ENCODE data around the gene BDH1.
"Not testable (repeated sequence)": the region's sequence is repeated elsewhere in the genome, so short reads cannot be mapped to it uniquely, and the experiment has no call there.

The BDH1 gene, protein sequence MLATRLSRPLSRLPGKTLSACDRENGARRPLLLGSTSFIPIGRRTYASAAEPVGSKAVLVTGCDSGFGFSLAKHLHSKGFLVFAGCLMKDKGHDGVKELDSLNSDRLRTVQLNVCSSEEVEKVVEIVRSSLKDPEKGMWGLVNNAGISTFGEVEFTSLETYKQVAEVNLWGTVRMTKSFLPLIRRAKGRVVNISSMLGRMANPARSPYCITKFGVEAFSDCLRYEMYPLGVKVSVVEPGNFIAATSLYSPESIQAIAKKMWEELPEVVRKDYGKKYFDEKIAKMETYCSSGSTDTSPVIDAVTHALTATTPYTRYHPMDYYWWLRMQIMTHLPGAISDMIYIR

DNA sequence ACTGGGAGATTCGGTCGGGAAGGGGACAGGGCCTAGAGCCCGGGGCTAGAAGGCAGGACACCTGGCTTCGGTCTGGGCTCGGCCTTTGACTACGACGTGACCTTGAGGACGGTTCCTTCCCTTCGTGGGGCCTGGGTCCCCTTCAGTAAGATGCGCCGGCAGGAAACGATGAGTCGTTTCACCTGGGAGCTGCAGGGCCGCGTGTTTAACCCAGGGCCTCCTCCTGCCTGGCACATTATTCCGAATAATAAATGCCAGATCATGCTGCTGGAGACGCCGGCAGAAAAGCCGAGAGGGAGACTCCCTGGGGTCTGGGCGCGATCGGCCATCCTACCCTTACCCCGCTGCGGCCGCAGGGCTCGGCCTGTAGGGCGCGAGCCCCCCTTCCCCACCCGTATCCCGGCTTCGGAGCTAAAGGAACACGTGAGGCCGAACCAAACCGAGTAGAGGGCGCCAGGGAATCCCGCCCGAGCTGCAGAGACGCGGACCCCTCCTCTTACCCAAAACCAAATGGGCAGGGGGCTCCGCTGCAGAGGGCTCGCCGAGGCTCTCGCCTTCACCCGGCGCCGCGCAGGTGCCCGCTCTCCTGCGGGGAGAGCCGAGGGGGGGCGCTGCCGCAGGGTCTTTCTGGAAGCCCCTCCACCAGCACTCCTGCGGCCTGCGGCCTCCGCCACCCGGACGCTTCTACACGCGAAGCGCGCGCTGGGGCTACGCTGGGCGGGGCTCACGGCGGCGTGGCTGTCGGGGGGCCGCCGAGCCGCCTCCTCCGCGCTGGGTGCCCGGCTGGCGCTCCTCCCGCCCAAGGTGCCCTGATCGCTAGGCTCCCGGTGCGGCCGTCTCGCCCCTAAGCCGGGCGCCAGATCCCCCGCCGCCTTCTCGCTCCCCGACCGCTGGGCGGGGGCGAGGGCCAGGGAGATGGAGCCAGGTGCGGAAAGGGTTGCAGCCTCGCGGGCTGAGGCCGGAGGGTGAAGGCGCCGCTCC is at the start of gene BDH1:
BDH1 (minus strand) TSS at position 688 of the 981 bp plus-strand sequence. CDS start 9,525 bp downstream, outside the sequence.
- peak in 31 of 56 donors; percentile 7 to 66 (median 40) for DNase-seq

DNA sequence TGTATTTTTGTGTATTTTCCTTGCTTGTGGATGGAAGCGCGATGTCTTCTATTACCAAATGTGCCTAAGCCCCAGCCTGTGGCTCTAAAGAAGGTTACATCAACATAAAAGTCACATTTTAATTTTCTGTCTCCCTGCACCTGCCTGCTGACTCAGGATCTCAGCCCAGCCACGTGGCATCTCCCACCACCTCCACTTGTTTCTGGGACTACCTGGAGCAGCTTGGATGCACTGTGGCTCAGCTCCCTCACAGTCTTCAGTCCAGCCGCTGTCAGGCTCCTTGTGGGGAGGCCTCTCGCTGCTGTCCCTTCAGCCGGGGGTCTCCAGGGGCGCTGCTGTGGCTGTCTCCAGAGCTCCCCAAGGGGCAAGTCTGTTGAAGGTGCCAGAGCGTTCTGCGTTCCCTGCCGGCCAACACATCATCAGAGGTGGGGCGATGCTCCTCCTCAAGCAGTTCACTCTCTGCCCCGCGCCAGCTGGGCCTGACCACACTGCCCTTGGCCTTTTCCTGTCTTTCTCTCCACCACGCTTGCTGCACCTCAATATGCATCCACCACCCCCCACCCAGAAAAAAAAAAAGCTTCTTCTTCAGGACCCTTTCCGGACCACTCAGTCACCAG is 47.7 kb upstream of the BDH1 start:
- DNase-seq, result no peak

DNA sequence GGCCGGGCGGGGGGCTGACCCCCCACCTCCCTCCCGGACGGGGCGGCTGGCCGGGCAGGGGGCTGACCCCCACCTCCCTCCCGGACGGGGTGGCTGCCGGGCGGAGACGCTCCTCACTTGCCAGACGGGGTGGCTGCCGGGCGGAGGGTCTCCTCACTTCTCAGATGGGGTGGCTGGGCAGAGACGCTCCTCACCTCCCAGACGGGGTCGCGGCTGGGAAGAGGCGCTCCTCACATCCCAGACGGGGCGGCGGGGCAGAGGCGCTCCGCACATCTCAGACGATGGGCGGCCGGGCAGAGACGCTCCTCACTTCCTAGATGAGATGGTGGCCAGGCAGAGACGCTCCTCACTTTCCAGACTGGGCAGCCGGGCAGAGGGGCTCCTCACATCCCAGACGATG is 46.6 kb upstream of the BDH1 start:
- DNase-seq, result not testable (repeated sequence)

DNA sequence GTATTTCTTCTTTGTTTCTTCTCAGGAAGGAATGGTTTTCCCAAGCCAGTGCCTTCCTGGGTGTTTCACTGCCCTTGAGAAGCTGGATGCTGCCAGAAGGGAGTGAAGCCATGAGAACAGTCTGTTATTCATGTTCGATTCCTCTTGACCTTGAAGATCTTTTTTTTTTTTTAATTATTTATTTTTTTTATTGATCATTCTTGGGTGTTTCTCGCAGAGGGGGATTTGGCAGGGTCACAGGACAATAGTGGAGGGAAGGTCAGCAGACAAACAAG is 45.7 kb upstream of the BDH1 start:
- not testable (repeated sequence) for DNase-seq

DNA sequence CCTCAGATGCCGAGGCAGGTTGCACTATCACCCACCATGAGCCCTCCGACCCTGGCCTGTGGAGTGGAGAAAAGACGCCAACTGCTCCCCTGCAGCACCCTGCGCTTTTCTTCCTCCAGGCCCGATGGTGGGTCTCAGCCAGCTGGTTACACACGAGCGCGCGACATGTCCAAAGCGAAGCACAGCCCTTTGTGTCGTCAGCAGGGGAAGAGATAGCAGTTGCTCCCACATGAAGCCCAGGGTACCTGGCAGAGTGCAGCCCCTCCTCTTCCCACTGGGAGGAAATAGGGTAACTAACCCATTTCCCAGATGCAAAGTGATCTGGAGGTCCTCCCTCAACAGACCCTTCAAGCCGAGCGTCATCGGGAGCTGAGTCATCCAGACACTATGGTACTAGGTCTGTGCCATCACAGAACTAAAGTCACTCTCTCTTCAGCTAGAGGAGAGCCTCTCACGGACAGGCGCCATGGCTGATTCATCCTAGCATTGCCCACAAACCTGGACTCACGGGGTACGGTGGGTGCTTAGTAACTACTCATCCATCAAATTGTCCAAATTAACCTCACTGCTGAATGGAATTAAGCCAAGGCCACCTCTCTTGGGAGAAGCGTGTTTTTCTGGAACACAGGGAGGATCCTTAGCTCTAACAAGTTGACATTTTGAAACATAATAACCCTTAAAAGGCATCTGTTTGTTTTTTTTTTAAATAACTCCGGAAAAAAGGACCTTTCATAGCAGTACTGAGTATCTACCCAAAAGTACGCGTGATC is 45.2 kb upstream of the BDH1 start:
- DNase-seq, result no peak

DNA sequence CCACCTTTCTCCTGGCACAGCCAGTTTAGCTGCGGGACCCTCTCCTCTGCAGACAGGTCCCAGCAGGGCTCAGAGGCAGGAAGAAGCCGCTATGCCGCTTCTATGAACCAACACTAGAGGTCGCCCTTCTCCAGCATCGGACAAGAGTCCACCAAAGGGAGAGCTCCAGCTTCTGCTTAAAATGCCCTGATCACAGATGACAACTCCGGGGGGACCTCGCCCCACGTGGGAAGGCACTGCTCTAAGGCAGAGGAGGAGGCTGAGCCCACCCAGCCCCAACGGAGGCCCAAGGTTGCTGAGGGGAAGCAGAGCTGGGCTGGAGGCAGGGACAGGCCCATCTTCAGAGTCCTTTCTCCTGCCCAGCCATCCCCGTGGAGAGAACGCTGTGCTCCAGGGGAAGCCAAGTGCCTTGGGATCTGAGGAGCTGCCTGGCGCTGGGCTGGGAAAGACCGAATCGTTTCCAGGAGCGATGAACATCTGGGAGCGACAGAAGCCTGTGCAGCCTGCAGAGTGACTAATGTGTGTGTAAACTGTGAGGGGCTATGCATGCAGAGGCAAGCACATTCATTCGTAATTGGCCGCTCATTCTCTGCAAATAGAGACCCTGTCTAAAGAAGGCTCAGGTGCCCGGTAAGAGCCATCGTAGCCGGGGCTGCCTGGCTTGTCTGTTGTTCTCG is 43.5 kb upstream of the BDH1 start:
- no peak for DNase-seq

DNA sequence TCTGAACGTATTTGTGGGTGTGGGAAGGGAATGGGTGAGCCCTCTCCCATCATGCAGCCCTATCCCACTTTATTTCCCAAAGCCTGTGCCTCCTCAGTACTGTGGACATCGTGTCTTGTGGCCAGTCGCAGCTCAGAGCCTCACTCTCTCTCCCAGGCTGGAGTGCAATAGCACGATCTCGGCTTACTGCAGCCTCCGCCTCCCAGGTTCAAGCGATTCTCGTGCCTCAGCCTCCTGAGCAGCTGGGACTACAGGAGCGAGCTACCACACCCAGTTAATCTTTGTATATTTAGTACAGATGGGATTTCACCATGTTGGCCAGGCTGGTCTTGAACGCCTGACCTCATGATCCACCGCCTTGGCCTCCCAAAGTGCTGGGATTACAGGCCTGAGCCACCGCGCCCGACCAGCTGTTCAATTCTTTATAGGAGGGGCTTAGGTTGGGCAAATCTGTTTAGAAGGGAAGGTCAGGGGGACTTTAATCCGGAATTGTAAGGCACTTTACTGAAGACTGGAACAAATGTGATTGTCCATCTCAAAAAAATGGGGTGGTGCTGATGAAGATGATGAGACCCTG is 42.7 kb upstream of the BDH1 start:
- no peak for DNase-seq

DNA sequence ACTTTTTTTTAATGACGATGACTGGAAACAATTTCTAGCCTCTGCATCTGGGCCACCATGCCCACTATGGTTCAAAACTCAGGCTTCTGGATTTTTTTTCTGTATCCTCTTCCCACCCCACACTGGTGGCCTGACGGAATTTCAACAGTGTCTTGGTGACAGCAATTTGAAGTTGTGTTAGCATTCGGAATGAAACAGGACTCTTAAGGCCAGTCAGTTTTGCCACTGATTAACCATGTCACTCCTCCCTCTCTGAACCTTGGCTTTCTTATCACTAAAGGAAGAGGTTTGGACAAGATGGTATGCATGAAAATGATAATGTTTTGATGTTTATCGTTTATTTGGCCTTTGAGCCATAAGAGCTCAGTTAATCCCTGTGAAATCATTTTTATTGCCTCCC is 41.6 kb upstream of the BDH1 start:
- no peak for DNase-seq

DNA sequence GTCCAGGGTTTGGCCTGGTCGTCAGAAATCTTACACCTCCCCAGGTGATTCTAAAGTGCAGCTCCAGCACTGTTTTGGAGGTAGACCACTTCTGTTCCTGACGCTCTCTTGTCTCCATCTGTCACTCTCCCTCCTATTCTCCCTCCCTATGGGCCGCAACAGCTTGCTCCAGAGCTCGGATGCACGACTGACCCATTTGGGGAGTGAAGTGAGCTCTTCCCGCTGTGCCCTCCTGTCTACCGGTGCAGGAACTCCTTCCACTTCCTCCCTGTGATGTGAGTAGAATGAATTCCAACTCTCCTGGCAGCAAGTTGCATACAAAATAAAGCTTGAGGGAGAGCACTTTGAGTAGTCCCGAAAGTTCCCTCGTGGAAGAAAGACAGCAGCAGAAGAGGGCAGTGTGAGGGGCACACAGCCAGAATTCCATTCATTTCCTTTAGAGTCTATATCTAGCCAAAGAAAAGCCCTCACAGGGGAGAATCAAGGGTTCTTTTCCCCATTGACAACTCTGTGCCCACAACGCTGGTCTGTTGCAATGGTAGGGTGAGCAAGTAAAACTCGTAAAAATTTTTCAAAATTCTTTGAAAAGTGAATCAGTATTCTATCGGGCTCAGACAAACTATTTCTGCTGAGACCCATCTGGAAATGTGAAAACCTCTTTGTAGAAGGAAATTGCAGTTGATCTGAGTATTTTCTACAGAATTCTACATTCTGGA is 39.9 kb upstream of the BDH1 start:
- peak in 7 of 56 donors; percentile 4 to 37 (median 25) for DNase-seq

DNA sequence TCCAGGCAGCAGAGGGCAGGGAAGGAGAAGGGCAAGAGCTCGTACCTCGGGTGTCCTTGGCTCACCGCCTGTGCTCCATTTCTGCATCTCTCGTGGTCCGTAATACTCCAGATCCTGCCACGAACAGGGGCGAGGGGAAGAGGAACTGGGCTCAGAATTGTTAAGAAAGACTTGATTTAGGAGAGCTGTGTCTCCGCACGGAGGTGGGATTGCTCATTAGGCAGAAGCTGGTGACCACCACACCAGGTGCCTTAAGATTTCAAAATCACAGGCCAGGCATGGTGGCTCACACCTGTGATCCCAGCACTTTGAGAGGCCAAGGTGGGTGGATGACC is 37.2 kb upstream of the BDH1 start:
- DNase-seq, result no peak

DNA sequence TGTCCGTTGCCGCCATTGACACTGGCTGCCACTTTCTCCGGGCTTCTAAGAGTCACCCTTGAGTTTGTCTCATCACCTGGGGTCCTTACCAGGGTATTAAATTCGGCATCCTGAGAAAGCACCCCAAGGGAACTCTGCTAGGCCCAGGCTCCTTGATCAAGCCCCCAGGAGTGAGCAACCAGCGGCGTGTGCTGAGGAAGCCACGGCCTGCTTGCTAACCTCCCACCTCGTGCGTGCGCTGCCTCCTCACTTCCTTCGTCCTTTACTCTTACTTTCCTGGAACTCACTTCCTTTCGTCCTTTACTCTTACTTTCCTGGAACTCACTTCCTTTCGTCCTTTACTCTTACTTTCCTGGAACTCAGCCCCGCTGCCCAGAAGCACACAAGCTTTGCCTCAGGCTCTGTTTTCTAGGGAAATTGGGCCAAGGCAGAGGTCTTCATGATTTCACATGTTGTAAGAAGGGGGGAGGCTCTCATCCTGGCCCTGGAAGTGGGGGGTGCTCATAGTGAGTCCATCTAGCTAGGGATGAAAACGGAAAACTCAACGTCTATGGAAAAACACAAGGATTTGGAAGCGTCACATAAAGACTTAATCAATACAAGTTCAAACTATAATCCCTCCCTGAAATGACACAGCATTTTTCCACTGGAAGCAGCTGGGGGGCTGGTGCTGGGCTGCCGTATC is 36.7 kb upstream of the BDH1 start:
- DNase-seq, result no peak

DNA sequence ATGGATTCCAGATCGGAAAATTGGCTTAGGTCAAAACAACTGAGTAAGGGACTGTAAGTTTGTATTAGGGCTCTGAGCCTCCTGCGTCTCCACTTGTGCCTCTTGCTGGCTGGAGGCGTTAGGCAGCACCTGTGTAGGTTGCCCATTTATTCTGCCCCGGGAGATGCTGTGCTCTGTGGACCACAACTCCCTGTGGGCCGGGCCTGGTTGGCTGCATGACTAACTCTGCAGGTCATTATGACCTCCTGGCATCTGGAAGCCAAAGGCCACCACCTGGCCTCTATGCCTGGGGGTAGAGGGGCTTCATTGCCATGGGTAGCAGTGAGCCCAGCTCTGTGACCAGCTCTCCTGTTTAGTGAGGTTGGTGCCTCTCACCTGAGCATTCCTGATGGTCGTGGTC is 36.0 kb upstream of the BDH1 start:
- no peak for DNase-seq

DNA sequence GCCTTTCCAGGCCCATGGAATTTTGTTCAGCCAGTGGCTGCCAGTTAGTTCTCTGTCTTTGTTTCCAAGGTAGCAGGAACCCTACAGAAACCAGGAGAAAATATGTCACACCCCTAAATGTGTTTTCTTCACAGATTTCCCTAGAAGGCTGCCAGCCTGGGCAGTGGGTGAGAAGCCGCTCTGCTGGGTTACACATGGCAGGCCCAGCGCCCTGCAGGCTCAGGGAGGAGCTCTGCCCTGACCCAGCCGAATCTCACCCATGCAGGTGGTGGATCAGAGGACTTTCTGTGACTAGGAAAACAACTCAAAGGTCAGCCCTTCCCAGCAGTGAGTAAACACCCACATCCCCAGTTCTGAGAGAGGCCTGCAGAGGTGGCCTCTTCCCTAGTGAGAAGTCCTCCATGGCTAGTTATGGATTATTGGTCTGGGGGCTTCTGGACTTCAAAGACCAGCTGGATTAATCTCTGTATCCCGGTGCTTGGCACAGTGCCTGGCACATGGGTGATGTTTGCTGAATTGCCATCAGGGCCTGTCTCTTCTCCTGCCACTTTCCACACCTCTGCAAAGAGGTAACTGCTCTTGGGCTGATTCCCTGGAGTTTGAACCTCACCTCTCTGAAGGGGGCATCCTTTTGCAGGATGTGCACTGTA is 34.7 kb upstream of the BDH1 start:
- DNase-seq, result peak in 4 of 56 donors; percentile 3 to 28 (median 18)

DNA sequence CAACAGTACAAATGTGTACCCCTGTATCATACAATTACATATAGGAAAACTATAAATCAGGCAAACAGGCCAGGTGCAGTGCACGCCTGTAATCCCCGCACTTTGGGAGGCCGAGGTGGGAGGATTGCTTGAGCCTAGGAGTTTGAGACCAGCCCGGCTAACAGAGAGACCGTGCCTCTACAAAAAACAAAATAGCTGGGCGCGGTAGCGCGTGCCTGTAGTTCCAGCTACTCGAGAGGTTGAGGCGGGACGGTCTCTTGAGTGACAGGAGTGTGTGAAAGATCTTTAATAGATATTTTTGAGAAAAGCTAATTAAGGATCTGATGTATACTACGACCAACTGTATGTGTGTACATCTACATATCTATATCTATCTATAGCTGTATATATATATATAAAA is 33.8 kb upstream of the BDH1 start:
- DNase-seq, result no peak

DNA sequence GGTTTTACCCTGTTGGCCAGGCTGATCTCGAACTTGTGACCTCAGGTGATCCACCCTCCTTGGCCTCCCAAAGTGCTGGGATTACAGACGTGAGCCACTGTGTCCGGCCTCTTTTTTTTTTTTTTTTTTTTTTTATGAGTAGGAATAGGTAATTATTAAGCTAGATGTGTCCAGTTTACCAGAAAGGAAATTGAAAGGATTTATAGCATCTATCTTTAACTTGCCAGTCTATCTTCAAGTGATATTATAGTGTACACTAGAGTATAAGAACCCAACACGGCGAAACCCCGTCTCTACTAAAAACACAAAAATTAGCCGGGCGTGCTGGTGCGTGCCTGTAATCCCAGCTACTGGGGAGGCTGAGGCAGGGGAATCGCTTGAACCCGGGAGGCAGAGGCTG is 31.0 kb upstream of the BDH1 start:
- not testable (repeated sequence) for DNase-seq

DNA sequence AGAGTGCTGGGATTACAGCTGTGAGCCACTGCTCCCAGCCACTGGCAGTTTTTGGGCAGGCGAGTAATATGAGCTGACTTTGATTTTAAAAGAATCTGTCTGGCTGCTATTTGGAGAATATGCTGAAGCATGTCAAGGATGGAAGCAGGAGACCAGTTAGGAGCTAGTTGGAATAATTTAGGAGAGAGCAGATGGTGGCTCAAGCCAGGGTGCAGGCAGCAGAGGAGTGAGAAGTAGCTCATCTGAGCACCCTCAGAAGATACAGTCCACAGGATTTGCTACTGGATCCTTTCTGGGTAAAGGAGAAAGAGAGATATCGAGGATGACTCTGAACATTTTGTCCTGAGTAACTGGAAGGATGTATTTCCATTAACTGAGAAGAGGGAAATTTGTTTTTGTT is 30.4 kb upstream of the BDH1 start:
- no peak for DNase-seq

DNA sequence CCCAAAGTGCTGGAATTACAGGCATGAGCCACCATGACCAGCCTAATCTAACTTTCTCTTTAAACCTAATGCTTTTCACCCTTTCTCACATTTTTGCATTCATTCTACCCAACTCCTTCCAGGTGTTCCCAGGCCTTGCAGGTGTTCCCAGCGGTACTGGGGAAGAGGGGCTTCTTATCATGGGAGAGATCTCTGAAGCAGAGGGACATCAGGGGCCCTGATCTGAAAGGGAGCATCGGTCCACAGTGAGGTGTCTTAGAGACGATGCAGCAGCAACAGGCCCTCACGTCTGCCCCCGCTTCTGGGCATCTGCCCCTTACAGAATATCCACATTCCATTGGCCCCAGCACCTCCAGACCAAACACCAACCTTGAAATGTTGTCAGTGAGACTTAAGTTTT is 29.0 kb upstream of the BDH1 start:
- DNase-seq, result no peak

DNA sequence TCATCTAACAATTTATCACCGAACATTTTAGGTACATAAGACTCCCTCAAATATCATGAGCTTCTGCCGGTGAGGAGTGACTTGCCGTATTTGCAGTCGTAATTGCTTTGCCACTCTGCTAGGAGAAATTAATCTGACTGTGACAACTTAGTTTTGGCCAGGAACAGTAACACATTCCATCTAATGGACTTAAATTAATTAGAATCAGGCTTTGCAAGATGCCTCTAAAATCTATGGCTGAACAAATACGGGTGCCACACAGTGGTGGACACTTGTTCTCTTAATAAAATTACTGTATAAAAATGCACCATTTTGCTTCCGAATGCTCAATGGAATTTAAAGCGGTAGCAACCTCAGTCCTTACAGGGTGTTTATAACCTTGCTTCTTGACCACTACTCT is 27.6 kb upstream of the BDH1 start:
- DNase-seq, result no peak

DNA sequence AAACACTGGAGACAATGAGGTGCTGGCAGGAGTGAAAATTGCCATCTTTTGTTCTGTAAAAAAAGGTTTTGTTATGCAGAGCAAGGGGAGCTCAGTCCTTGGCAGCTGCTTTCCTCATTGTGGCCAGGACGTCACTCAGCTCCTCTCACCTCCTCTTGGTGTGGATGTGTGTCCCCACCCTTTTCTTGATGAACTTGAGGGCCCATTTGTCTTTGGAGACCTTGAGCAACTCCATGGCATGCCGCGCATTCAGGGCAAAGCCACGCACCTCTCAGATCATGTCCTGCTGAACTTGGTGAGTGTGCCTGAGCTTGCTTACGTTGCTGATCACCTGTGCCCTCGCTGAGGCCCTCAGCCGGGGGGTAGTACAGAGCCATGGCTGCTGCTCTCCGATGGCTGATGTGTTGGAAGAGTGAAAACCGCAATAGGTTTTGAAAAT is 24.5 kb upstream of the BDH1 start:
- DNase-seq, result no peak

All from amygdala (tissue), 56 donors.